PC-3 (cell line): Measurements from ENCODE around the gene ZNF426. TPM values are rescaled to one million over a fixed set of nuclear protein-coding genes. Genes with fewer than 3 reads are reported as not detected.
A peak's percentile ranks its signal among the peaks of the same experiment; 100 is the strongest.

Experiments
- ATAC-seq: fragments of 200-7000 bp; cut with Tn5 transposase; 2 replicates; pipeline ENCODE4 v1.9.1; 2020; ENCODE audit warnings: mild to moderate bottlenecking, moderate library complexity
- BruUV-seq: library from RNA; stranded (reverse); fragments of 400-500 nt; replicated peaks from 2 replicates; lab custom pipeline; 2021; lab: Mats Ljungman, UMichigan
- CTCF ChIA-PET: fragments of 300-600 bp; sonication (Branson Sonifier 250); formaldehyde crosslinking; loops from one replicate; lab custom pipeline; 2022; ENCODE audit warnings: antibody characterized with exemption; lab: Charles Lee
- POLR2A ChIA-PET: fragments of 300-600 bp; sonication (Branson Sonifier 250); formaldehyde crosslinking; loops from one replicate; lab custom pipeline; 2022; ENCODE audit warnings: antibody characterized with exemption; ENCODE audit not compliant: unreplicated experiment; lab: Charles Lee
- DNase-seq: peaks from one replicate; pipeline ENCODE4 v3.0.0-alpha.2; 2015
- H2AFZ ChIP-seq: fragments of 300-600 bp; sonication (generic); 2 replicates; pipeline ENCODE4 v1.6.0; 2016; ENCODE audit warnings: antibody characterized with exemption, low read length
- H3F3A ChIP-seq: fragments of 300-600 bp; sonication (generic); one replicate; pipeline ENCODE4 v1.6.0; 2017; ENCODE audit warnings: antibody characterized with exemption, low read length, control low read depth, mild to moderate bottlenecking; ENCODE audit not compliant: unreplicated experiment
- H3K27ac ChIP-seq: fragments of 300-600 bp; sonication (generic); 2 replicates; pipeline ENCODE4 v1.5.1; 2016; ENCODE audit warnings: mild to moderate bottlenecking, low read length
- H3K27me3 ChIP-seq: fragments of 300-600 bp; sonication (generic); 2 replicates; pipeline ENCODE4 v1.6.1; 2016; ENCODE audit warnings: low read length, mixed read lengths
- H3K36me3 ChIP-seq: fragments of 300-600 bp; sonication (generic); 2 replicates; pipeline ENCODE4 v1.6.1; 2016; ENCODE audit warnings: low read depth, mixed run types, low read length, mixed read lengths
- H3K4me1 ChIP-seq: fragments of 300-600 bp; sonication (generic); 2 replicates; pipeline ENCODE4 v1.5.1; 2016; ENCODE audit warnings: low read length; ENCODE audit not compliant: insufficient read depth
- H3K4me2 ChIP-seq: fragments of 300-600 bp; sonication (generic); 2 replicates; pipeline ENCODE4 v1.6.0; 2016; ENCODE audit warnings: low read length
- H3K4me3 ChIP-seq: fragments of 300-600 bp; sonication (generic); 2 replicates; pipeline ENCODE4 v1.5.1; 2016; ENCODE audit warnings: mild to moderate bottlenecking, low read length, mixed read lengths
- H3K79me2 ChIP-seq: fragments of 300-600 bp; sonication (generic); 2 replicates; pipeline ENCODE4 v1.6.1; 2017; ENCODE audit warnings: low read length, mixed read lengths
- H3K9ac ChIP-seq: fragments of 300-600 bp; sonication (generic); 2 replicates; pipeline ENCODE4 v1.6.0; 2016; ENCODE audit warnings: mild to moderate bottlenecking, low read length
- H3K9me2 ChIP-seq: fragments of 300-600 bp; sonication (generic); replicated peaks from 2 replicates; pipeline ENCODE4 v1.6.1; 2016; ENCODE audit warnings: mixed run types, low read length, mixed read lengths
- H3K9me3 ChIP-seq: fragments of 300-600 bp; sonication (generic); 2 replicates; pipeline ENCODE4 v1.6.1; 2016; ENCODE audit warnings: low read length, mixed read lengths
- H4K20me1 ChIP-seq: fragments of 300-600 bp; sonication (generic); 2 replicates; pipeline ENCODE4 v1.6.1; 2016; ENCODE audit warnings: low read length, mixed read lengths
- CTCF ChIP-seq: fragments of 300-600 bp; sonication (generic); conservative IDR thresholded peaks from 2 replicates; pipeline ENCODE4 v1.5.1; 2017; ENCODE audit warnings: antibody characterized with exemption, low read depth, mild to moderate bottlenecking, low read length
- EZH2 ChIP-seq: fragments of 300-600 bp; sonication (generic); IDR thresholded peaks from one replicate; pipeline ENCODE4 v1.6.1; 2017; ENCODE audit warnings: antibody characterized with exemption, mild to moderate bottlenecking, low read length; ENCODE audit not compliant: unreplicated experiment
- EZH2phosphoT487 ChIP-seq: fragments of 300-600 bp; sonication (generic); IDR thresholded peaks from 2 replicates; pipeline ENCODE4 v1.6.1; 2018; ENCODE audit warnings: mild to moderate bottlenecking, antibody characterized with exemption, low read length, borderline replicate concordance
- intact Hi-C: fragments of 100-400 bp; cut with micrococcal nuclease; formaldehyde crosslinking; loops from 2 replicates; pipeline ENCODE4 v1.9.0; 2023
- total RNA-seq: library from RNA; depleted of rRNA; stranded (reverse); fragments of >200 nt; gene quantifications from 2 replicates; pipeline ENCODE4 v1.2.3, GENCODE V29; 2014

Gene ZNF426
- total RNA-seq, 1 experiment from 2014 or later = 8.2 TPM

- ChIA-PET CTCF (no interaction called here), POLR2A (no interaction called here)
- H3K27ac ChIP-seq = no peak overlapping the region
- H2AFZ ChIP-seq = no peak overlapping the region
- peak; percentile 25 for DNase-seq
- TSS peak; percentile 6 for BruUV-seq
- no peaks in the 10 kb centered on the region for H3K79me2 ChIP-seq
- H3K27me3 ChIP-seq = no peaks in the 10 kb centered on the region
- peaks cover 5% of the 10 kb centered on the region; the same call in 1 of the 2 replicates for H3K4me1 ChIP-seq
- H3K9ac ChIP-seq = no peak overlapping the region
- H3F3A ChIP-seq = no peaks in the 10 kb centered on the region
- TF ChIP-seq CTCF (no peak), EZH2phosphoT487 (no peak), EZH2 (no peak)
- H3K9me3 ChIP-seq = peaks cover 79% of the 10 kb centered on the region
- no peaks in the 10 kb centered on the region for H3K9me2 ChIP-seq
- no peaks in the 10 kb centered on the region for H4K20me1 ChIP-seq
- intact Hi-C loops = no loop called here
- no peak overlapping the region for H3K4me2 ChIP-seq
- no peak for ATAC-seq
- H3K4me3 ChIP-seq = peak overlapping the region; percentile 8; the same call in 1 of the 2 replicates
- peaks cover 89% of the 10 kb centered on the region for H3K36me3 ChIP-seq
Observed at GRCh38 chr19:9528757-9529336, 9.6 kb downstream of the ZNF426 start.

GRCh38 chr19:9523885-9524474 is 14.5 kb downstream of the ZNF426 start:
- no peaks in the 10 kb centered on the region for H3F3A ChIP-seq
- H3K4me2 ChIP-seq = no peak overlapping the region
- H3K27me3 ChIP-seq = no peaks in the 10 kb centered on the region
- H3K27ac ChIP-seq = no peak overlapping the region
- peaks cover 78% of the 10 kb centered on the region for H3K9me3 ChIP-seq
- no peak overlapping the region for H2AFZ ChIP-seq
- BruUV-seq = no TSS peak
- H3K9ac ChIP-seq = no peak overlapping the region
- no peak for TF ChIP-seq EZH2phosphoT487
- TF ChIP-seq EZH2 = no peak
- no peak for TF ChIP-seq CTCF
- H3K4me3 ChIP-seq = peak overlapping the region; percentile 10; the same call in 1 of the 2 replicates
- CTCF ChIA-PET = no interaction called here
- no peaks in the 10 kb centered on the region for H3K79me2 ChIP-seq
- no peaks in the 10 kb centered on the region for H3K9me2 ChIP-seq
- H3K4me1 ChIP-seq = no peaks in the 10 kb centered on the region
- H4K20me1 ChIP-seq = no peaks in the 10 kb centered on the region
- POLR2A ChIA-PET = interaction anchor here (0.6 kb wide), 1 partner anchor 43 kb away, joined by 11 read pairs; no protein-coding TSS in a partner anchor
- no peak for ATAC-seq
- DNase-seq = no peak
- intact Hi-C loops = no loop called here
- H3K36me3 ChIP-seq = peaks cover 57% of the 10 kb centered on the region

- no peak for TF ChIP-seq EZH2
- TF ChIP-seq EZH2phosphoT487 = no peak
- no peak for TF ChIP-seq CTCF
Observed at GRCh38 chr19:9507285-9507684, 31.2 kb downstream of the ZNF426 start.

More at GRCh38 chr19:9507285-9507684, 31.2 kb downstream of the ZNF426 start:
- intact Hi-C loops = no loop called here
- Histone ChIP-seq H2AFZ (no peak overlapping the region), H3K4me1 (no peaks in the 10 kb centered on the region), H3K9me3 (peaks cover 61% of the 10 kb centered on the region), H3K9ac (no peak overlapping the region), H3K79me2 (no peaks in the 10 kb centered on the region), H3K9me2 (no peaks in the 10 kb centered on the region), H3K4me3 (no peak overlapping the region), H3K27me3 (no peaks in the 10 kb centered on the region), H3K27ac (no peak overlapping the region), H4K20me1 (no peaks in the 10 kb centered on the region), H3K36me3 (peaks cover 9% of the 10 kb centered on the region), H3F3A (no peaks in the 10 kb centered on the region), H3K4me2 (no peak overlapping the region)
- ChIA-PET POLR2A (no interaction called here), CTCF (no interaction called here)
- DNase-seq (no peak), ATAC-seq (no peak)
- no TSS peak for BruUV-seq
